PC-3 (cell line): ENCODE data around the gene MAEA. TPM values are rescaled to one million over a fixed set of nuclear protein-coding genes. Genes with fewer than 3 reads are reported as not detected.

Source experiments
- ATAC-seq: fragments of 200-7000 bp; cut with Tn5 transposase; 2 replicates; pipeline ENCODE4 v1.9.1; 2020; ENCODE audit warnings: mild to moderate bottlenecking, moderate library complexity
- BruUV-seq: library from RNA; stranded (reverse); fragments of 400-500 nt; replicated peaks from 2 replicates; lab custom pipeline; 2021; lab: Mats Ljungman, UMichigan
- CTCF ChIA-PET: fragments of 300-600 bp; sonication (Branson Sonifier 250); formaldehyde crosslinking; loops from one replicate; lab custom pipeline; 2022; ENCODE audit warnings: antibody characterized with exemption; lab: Charles Lee
- POLR2A ChIA-PET: fragments of 300-600 bp; sonication (Branson Sonifier 250); formaldehyde crosslinking; loops from one replicate; lab custom pipeline; 2022; ENCODE audit warnings: antibody characterized with exemption; ENCODE audit not compliant: unreplicated experiment; lab: Charles Lee
- DNase-seq: peaks from one replicate; pipeline ENCODE4 v3.0.0-alpha.2; 2015
- H2AFZ ChIP-seq: fragments of 300-600 bp; sonication (generic); 2 replicates; pipeline ENCODE4 v1.6.0; 2016; ENCODE audit warnings: antibody characterized with exemption, low read length
- H3F3A ChIP-seq: fragments of 300-600 bp; sonication (generic); one replicate; pipeline ENCODE4 v1.6.0; 2017; ENCODE audit warnings: antibody characterized with exemption, low read length, control low read depth, mild to moderate bottlenecking; ENCODE audit not compliant: unreplicated experiment
- H3K27ac ChIP-seq: fragments of 300-600 bp; sonication (generic); 2 replicates; pipeline ENCODE4 v1.5.1; 2016; ENCODE audit warnings: mild to moderate bottlenecking, low read length
- H3K27me3 ChIP-seq: fragments of 300-600 bp; sonication (generic); 2 replicates; pipeline ENCODE4 v1.6.1; 2016; ENCODE audit warnings: low read length, mixed read lengths
- H3K36me3 ChIP-seq: fragments of 300-600 bp; sonication (generic); 2 replicates; pipeline ENCODE4 v1.6.1; 2016; ENCODE audit warnings: low read depth, mixed run types, low read length, mixed read lengths
- H3K4me1 ChIP-seq: fragments of 300-600 bp; sonication (generic); 2 replicates; pipeline ENCODE4 v1.5.1; 2016; ENCODE audit warnings: low read length; ENCODE audit not compliant: insufficient read depth
- H3K4me2 ChIP-seq: fragments of 300-600 bp; sonication (generic); 2 replicates; pipeline ENCODE4 v1.6.0; 2016; ENCODE audit warnings: low read length
- H3K4me3 ChIP-seq: fragments of 300-600 bp; sonication (generic); 2 replicates; pipeline ENCODE4 v1.5.1; 2016; ENCODE audit warnings: mild to moderate bottlenecking, low read length, mixed read lengths
- H3K79me2 ChIP-seq: fragments of 300-600 bp; sonication (generic); 2 replicates; pipeline ENCODE4 v1.6.1; 2017; ENCODE audit warnings: low read length, mixed read lengths
- H3K9ac ChIP-seq: fragments of 300-600 bp; sonication (generic); 2 replicates; pipeline ENCODE4 v1.6.0; 2016; ENCODE audit warnings: mild to moderate bottlenecking, low read length
- H3K9me2 ChIP-seq: fragments of 300-600 bp; sonication (generic); replicated peaks from 2 replicates; pipeline ENCODE4 v1.6.1; 2016; ENCODE audit warnings: mixed run types, low read length, mixed read lengths
- H3K9me3 ChIP-seq: fragments of 300-600 bp; sonication (generic); 2 replicates; pipeline ENCODE4 v1.6.1; 2016; ENCODE audit warnings: low read length, mixed read lengths
- H4K20me1 ChIP-seq: fragments of 300-600 bp; sonication (generic); 2 replicates; pipeline ENCODE4 v1.6.1; 2016; ENCODE audit warnings: low read length, mixed read lengths
- CTCF ChIP-seq: fragments of 300-600 bp; sonication (generic); conservative IDR thresholded peaks from 2 replicates; pipeline ENCODE4 v1.5.1; 2017; ENCODE audit warnings: antibody characterized with exemption, low read depth, mild to moderate bottlenecking, low read length
- EZH2 ChIP-seq: fragments of 300-600 bp; sonication (generic); IDR thresholded peaks from one replicate; pipeline ENCODE4 v1.6.1; 2017; ENCODE audit warnings: antibody characterized with exemption, mild to moderate bottlenecking, low read length; ENCODE audit not compliant: unreplicated experiment
- EZH2phosphoT487 ChIP-seq: fragments of 300-600 bp; sonication (generic); IDR thresholded peaks from 2 replicates; pipeline ENCODE4 v1.6.1; 2018; ENCODE audit warnings: mild to moderate bottlenecking, antibody characterized with exemption, low read length, borderline replicate concordance
- intact Hi-C: fragments of 100-400 bp; cut with micrococcal nuclease; formaldehyde crosslinking; loops from 2 replicates; pipeline ENCODE4 v1.9.0; 2023
- total RNA-seq: library from RNA; depleted of rRNA; stranded (reverse); fragments of >200 nt; gene quantifications from 2 replicates; pipeline ENCODE4 v1.2.3, GENCODE V29; 2014

Gene MAEA
- total RNA-seq, 1 experiment from 2014 or later, result 48.1 TPM

GRCh38 chr4:1248245-1249147, 41.2 kb upstream of the MAEA start, which contains the start of gene CTBP1:
CTBP1 (minus strand) TSS chr4:1249130; CDS start chr4:1241331, 7,799 bp downstream.
- no TSS peak for BruUV-seq
- Histone ChIP-seq H3K9me3 (no peaks in the 10 kb centered on the region), H3K4me2 (peak within 1 kb of the TSS; percentile 93), H3K9ac (peak within 1 kb of the TSS; percentile 98), H3K4me1 (peaks cover 22% of the 10 kb centered on the region), H3K9me2 (no peaks in the 10 kb centered on the region), H3K27me3 (no peaks in the 10 kb centered on the region), H3K27ac (peak within 1 kb of the TSS; percentile 73), H3F3A (no peaks in the 10 kb centered on the region), H3K36me3 (no peaks in the 10 kb centered on the region), H3K79me2 (peaks cover 57% of the 10 kb centered on the region), H4K20me1 (peaks cover 8% of the 10 kb centered on the region; the same call in 1 of the 2 replicates), H3K4me3 (peak within 1 kb of the TSS; percentile 90), H2AFZ (peak within 1 kb of the TSS; percentile 50)
- peak; percentile 78 for DNase-seq
- intact Hi-C loops, result no loop called here
- TF ChIP-seq EZH2phosphoT487 (no peak), EZH2 (no peak), CTCF (no peak)
- peak; percentile 45 for ATAC-seq
- ChIA-PET POLR2A (interaction anchor here (0.5 kb wide), 1 partner anchor 98 kb away, joined by 3 read pairs; the partner anchor contains the start of gene UVSSA), CTCF (no interaction called here)

GRCh38 chr4:1249148-1249730, 40.5 kb upstream of the MAEA start:
- peak overlapping the region; percentile 50; the same call in 1 of the 2 replicates for H2AFZ ChIP-seq
- intact Hi-C loops, result no loop called here
- peak overlapping the region; percentile 68 for H3K4me3 ChIP-seq
- no peaks in the 10 kb centered on the region for H3K36me3 ChIP-seq
- H3K4me1 ChIP-seq, result peaks cover 22% of the 10 kb centered on the region
- ChIA-PET CTCF (no interaction called here), POLR2A (interaction anchor here (0.5 kb wide), 1 partner anchor 98 kb away, joined by 3 read pairs; the partner anchor contains the start of gene UVSSA)
- peaks cover 8% of the 10 kb centered on the region; the same call in 1 of the 2 replicates for H4K20me1 ChIP-seq
- BruUV-seq, result no TSS peak
- peaks cover 50% of the 10 kb centered on the region for H3K79me2 ChIP-seq
- TF ChIP-seq EZH2 (no peak), CTCF (no peak), EZH2phosphoT487 (no peak)
- H3K9me3 ChIP-seq, result no peaks in the 10 kb centered on the region
- peak overlapping the region; percentile 56 for H3K27ac ChIP-seq
- H3K9ac ChIP-seq, result peak overlapping the region; percentile 91
- peak; percentile 66 for ATAC-seq
- peak overlapping the region; percentile 87 for H3K4me2 ChIP-seq
- H3F3A ChIP-seq, result no peaks in the 10 kb centered on the region
- no peaks in the 10 kb centered on the region for H3K27me3 ChIP-seq
- peak; percentile 78 for DNase-seq
- H3K9me2 ChIP-seq, result no peaks in the 10 kb centered on the region
